H9 (cell line): ENCODE measurements around the gene FYTTD1. TPM values are rescaled to one million over a fixed set of nuclear protein-coding genes. Genes with fewer than 3 reads are reported as not detected.

Source experiments
- DNase-seq: peaks from one replicate; pipeline ENCODE4 v3.0.0-alpha.2; 2017
- H2AFZ ChIP-seq: one replicate; pipeline ENCODE4 v1.6.1; 2013; ENCODE audit warnings: mild to moderate bottlenecking, low read length, control low read depth, moderate library complexity
- H2AK5ac ChIP-seq: 2 replicates; pipeline ENCODE4 v1.6.1; 2013; ENCODE audit warnings: low read length, control low read depth, mixed read lengths; ENCODE audit not compliant: insufficient read length
- H2BK120ac ChIP-seq: one replicate; pipeline ENCODE4 v1.6.1; 2013; ENCODE audit warnings: low read depth, mild to moderate bottlenecking, low read length, control low read depth, inconsistent platforms; ENCODE audit not compliant: poor library complexity, severe bottlenecking
- H2BK12ac ChIP-seq: 2 replicates; pipeline ENCODE4 v1.6.1; 2013; ENCODE audit warnings: low read length, control low read depth, mixed read lengths, low read depth; ENCODE audit not compliant: insufficient read length
- H2BK15ac ChIP-seq: 2 replicates; pipeline ENCODE4 v1.6.1; 2013; ENCODE audit warnings: low read depth, low read length, control low read depth
- H2BK20ac ChIP-seq: one replicate; pipeline ENCODE4 v1.6.1; 2013; ENCODE audit warnings: low read depth, mild to moderate bottlenecking, low read length, control low read depth, inconsistent platforms; ENCODE audit not compliant: poor library complexity, severe bottlenecking
- H2BK5ac ChIP-seq: 2 replicates; pipeline ENCODE4 v1.6.1; 2013; ENCODE audit warnings: low read length, control low read depth, mixed read lengths; ENCODE audit not compliant: insufficient read length
- H3K14ac ChIP-seq: 2 replicates; pipeline ENCODE4 v1.6.1; 2013; ENCODE audit warnings: low read length, control low read depth; ENCODE audit not compliant: insufficient read depth
- H3K18ac ChIP-seq: 2 replicates; pipeline ENCODE4 v1.6.1; 2013; ENCODE audit warnings: low read depth, mild to moderate bottlenecking, mixed read lengths, low read length, control low read depth; ENCODE audit not compliant: insufficient read length
- H3K23ac ChIP-seq: 2 replicates; pipeline ENCODE4 v1.6.1; 2013; ENCODE audit warnings: low read length, control low read depth, mixed read lengths, low read depth; ENCODE audit not compliant: insufficient read length
- H3K23me2 ChIP-seq: 2 replicates; pipeline ENCODE4 v1.6.1; 2013; ENCODE audit warnings: low read depth, mild to moderate bottlenecking, mixed read lengths, low read length, control low read depth; ENCODE audit not compliant: insufficient read length, poor library complexity, severe bottlenecking
- H3K27ac ChIP-seq: 2 replicates; pipeline ENCODE4 v1.5.1; 2013; ENCODE audit warnings: low read length, control low read depth, mixed read lengths, low read depth; ENCODE audit not compliant: insufficient read length
- H3K27me3 ChIP-seq: 2 replicates; pipeline ENCODE4 v1.6.1; 2013; ENCODE audit warnings: low read length, control low read depth, inconsistent platforms; ENCODE audit not compliant: insufficient read depth
- H3K4ac ChIP-seq: 2 replicates; pipeline ENCODE4 v1.6.1; 2013; ENCODE audit warnings: low read depth, mild to moderate bottlenecking, control low read depth, inconsistent platforms, low read length, moderate library complexity
- H3K4me1 ChIP-seq: 2 replicates; pipeline ENCODE4 v1.6.1; 2013; ENCODE audit warnings: low read length, control low read depth, inconsistent platforms; ENCODE audit not compliant: insufficient read depth
- H3K4me2 ChIP-seq: 2 replicates; pipeline ENCODE4 v1.6.1; 2013; ENCODE audit warnings: low read length, control low read depth, mixed read lengths; ENCODE audit not compliant: insufficient read length, insufficient read depth
- H3K56ac ChIP-seq: 2 replicates; pipeline ENCODE4 v1.6.1; 2013; ENCODE audit warnings: low read depth, mild to moderate bottlenecking, mixed read lengths, low read length, control low read depth; ENCODE audit not compliant: insufficient read length
- H3K79me1 ChIP-seq: 2 replicates; pipeline ENCODE4 v1.6.1; 2013; ENCODE audit warnings: low read depth, mild to moderate bottlenecking, moderate library complexity, low read length, control low read depth, inconsistent platforms; ENCODE audit not compliant: insufficient read depth, poor library complexity, severe bottlenecking
- H3K79me2 ChIP-seq: 2 replicates; pipeline ENCODE4 v1.6.1; 2013; ENCODE audit warnings: low read length, control low read depth, inconsistent platforms; ENCODE audit not compliant: insufficient read depth
- H3K9ac ChIP-seq: 2 replicates; pipeline ENCODE4 v1.6.1; 2013; ENCODE audit warnings: low read length, control low read depth, mixed read lengths; ENCODE audit not compliant: insufficient read length; ENCODE audit errors: extremely low read depth
- H3K9me3 ChIP-seq: one replicate; pipeline ENCODE4 v1.6.1; 2013; ENCODE audit warnings: low read depth, low read length, inconsistent platforms; ENCODE audit not compliant: control insufficient read depth
- H3T11ph ChIP-seq: one replicate; pipeline ENCODE4 v1.6.1; 2013; ENCODE audit warnings: mild to moderate bottlenecking, low read length, control low read depth, inconsistent platforms
- H4K20me1 ChIP-seq: one replicate; pipeline ENCODE4 v1.6.1; 2013; ENCODE audit not compliant: control insufficient read depth, insufficient read length, insufficient read depth
- H4K5ac ChIP-seq: 2 replicates; pipeline ENCODE4 v1.6.1; 2013; ENCODE audit warnings: low read depth, mild to moderate bottlenecking, mixed read lengths, low read length, control low read depth; ENCODE audit not compliant: insufficient read length
- H4K8ac ChIP-seq: replicated peaks from 2 replicates; pipeline ENCODE4 v1.6.1; 2013; ENCODE audit warnings: low read length, control low read depth, mixed read lengths, low read depth; ENCODE audit not compliant: insufficient read length
- H4K91ac ChIP-seq: 2 replicates; pipeline ENCODE4 v1.6.1; 2013; ENCODE audit warnings: low read depth, mild to moderate bottlenecking, moderate library complexity, mixed read lengths, low read length, control low read depth; ENCODE audit not compliant: insufficient read length
- H3K27ac Mint-ChIP-seq, 3 experiments: 2 replicates in 2 of 3; 3 replicates in 1 of 3; pipeline ENCODE4 v1.8.0; 2020 to 2021; ENCODE audit warnings: mixed read lengths in 3 of 3, mild to moderate bottlenecking in 1 of 3, moderate library complexity in 1 of 3
- H3K27me3 Mint-ChIP-seq: 2 replicates; pipeline ENCODE4 v1.8.0; 2021; ENCODE audit warnings: low read depth, mild to moderate bottlenecking, moderate library complexity, mixed read lengths
- H3K36me3 Mint-ChIP-seq, 3 experiments: 2 replicates in 2 of 3; 3 replicates in 1 of 3; pipeline ENCODE4 v1.8.0; 2020 to 2021; ENCODE audit warnings: low read depth in 3 of 3, mixed read lengths in 3 of 3; ENCODE audit not compliant: insufficient read depth in 1 of 3
- H3K4me1 Mint-ChIP-seq, 2 experiments: 2 replicates each; pipeline ENCODE4 v1.8.0; 2020; ENCODE audit warnings: mixed read lengths in 2 of 2
- H3K4me3 Mint-ChIP-seq, 2 experiments: 2 replicates in 1 of 2; 3 replicates in 1 of 2; pipeline ENCODE4 v1.8.0; 2020 to 2021; ENCODE audit warnings: mild to moderate bottlenecking in 2 of 2, mixed read lengths in 2 of 2, moderate library complexity in 1 of 2
- H3K9me3 Mint-ChIP-seq, 2 experiments: 2 replicates in 1 of 2; 3 replicates in 1 of 2; pipeline ENCODE4 v1.8.0; 2020; ENCODE audit warnings: mild to moderate bottlenecking in 2 of 2, mixed read lengths in 2 of 2, moderate library complexity in 1 of 2
- CTCF ChIP-seq: fragments of 200-600 bp; sonication (generic); conservative IDR thresholded peaks from 3 replicates; pipeline ENCODE4 v1.8.0; 2021; ENCODE audit warnings: antibody characterized with exemption, mild to moderate bottlenecking
- WGBS: extraction: QIAGEN DNeasy Blood & Tissue Kit; methylation state at CpG from one replicate; pipeline ENCODE4 v1.1.7; 2013; ENCODE audit warnings: missing lambda C conversion rate, low lambda C conversion rate, mixed read lengths; ENCODE audit not compliant: insufficient read length; ENCODE audit errors: extremely low coverage; 5-methylcytosine and 5-hydroxymethylcytosine counted together
- total RNA-seq: library from RNA; stranded (reverse); gene quantifications from 2 replicates; pipeline ENCODE4 v1.2.1, GENCODE V29; 2021

The FYTTD1 gene
- total RNA-seq, 1 experiment from 2014 or later: 19.4 TPM

DNA sequence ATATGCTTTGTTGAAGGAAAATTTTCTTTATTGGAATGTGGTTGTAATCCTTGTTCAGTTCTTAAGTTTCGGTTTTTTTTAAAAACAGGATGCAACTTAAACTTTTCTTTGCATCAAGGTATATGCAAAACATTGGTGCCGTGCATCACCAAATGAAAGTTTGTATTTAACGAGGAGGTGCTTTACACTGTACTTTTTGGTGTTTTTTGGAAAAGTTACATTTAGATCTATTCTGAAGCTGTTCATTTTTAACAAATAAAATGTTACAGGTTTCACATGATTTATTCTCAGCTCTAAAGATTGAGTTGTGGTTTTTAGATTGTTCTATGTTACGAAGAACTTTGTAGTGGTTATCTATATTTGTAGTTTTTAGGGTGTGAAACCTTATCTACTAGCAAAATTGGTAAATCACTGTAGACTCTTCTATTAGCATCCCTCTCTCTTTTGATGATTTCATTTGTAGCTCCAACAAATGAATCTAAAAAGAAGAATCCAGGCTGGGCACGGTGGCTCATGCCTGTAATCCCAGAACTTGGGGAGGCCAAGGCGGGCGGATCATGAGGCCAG, 34.4 kb downstream of the FYTTD1 start:
- no peak for TF ChIP-seq CTCF
- H3K79me1 ChIP-seq: no peaks in the 10 kb centered on the region
- no peaks in the 10 kb centered on the region for H3K27me3 Mint-ChIP-seq
- H3K9ac ChIP-seq: no peak overlapping the region
- no peak overlapping the region for H2BK120ac ChIP-seq
- no peak overlapping the region for H3K4me2 ChIP-seq
- H3K27me3 ChIP-seq: no peaks in the 10 kb centered on the region
- H2BK5ac ChIP-seq: no peak overlapping the region
- no peak overlapping the region for H4K91ac ChIP-seq
- no peak overlapping the region for H4K5ac ChIP-seq
- no peak overlapping the region for H2AFZ ChIP-seq
- H3K18ac ChIP-seq: no peak overlapping the region
- no peaks in the 10 kb centered on the region for H3K4me1 ChIP-seq
- DNase-seq: no peak
- H3K4ac ChIP-seq: no peak overlapping the region
- H3K27ac Mint-ChIP-seq: no peak overlapping the region
- no peaks in the 10 kb centered on the region for H3K9me3 ChIP-seq
- H2BK20ac ChIP-seq: no peak overlapping the region
- H3K23me2 ChIP-seq: no peaks in the 10 kb centered on the region
- no peaks in the 10 kb centered on the region for H4K20me1 ChIP-seq
- no CpG with 5 or more reads among the region's 7 CpGs for WGBS
- no peak overlapping the region for H2AK5ac ChIP-seq
- H4K8ac ChIP-seq: no peak overlapping the region
- H3K23ac ChIP-seq: no peak overlapping the region
- H2BK15ac ChIP-seq: no peak overlapping the region
- H3K9me3 Mint-ChIP-seq: peaks cover 0 to 3% of the 10 kb centered on the region in 2 experiments; a peak in 1 of 5 replicates
- no peak overlapping the region for H3K56ac ChIP-seq
- H3K14ac ChIP-seq: no peak overlapping the region
- no peaks in the 10 kb centered on the region for H3K79me2 ChIP-seq
- no peak overlapping the region for H3T11ph ChIP-seq
- peaks cover 0 to 2% of the 10 kb centered on the region in 2 experiments; a peak in 1 of 4 replicates for H3K4me1 Mint-ChIP-seq
- no peak overlapping the region for H3K27ac ChIP-seq
- no peak overlapping the region for H3K4me3 Mint-ChIP-seq
- peaks cover 9 to 15% (median 11%) of the 10 kb centered on the region in 3 experiments for H3K36me3 Mint-ChIP-seq
- H2BK12ac ChIP-seq: no peak overlapping the region
